Measurements from ENCODE around the gene OTOP1. TPM values are rescaled to one million over a fixed set of nuclear protein-coding genes. Genes with fewer than 3 reads are reported as not detected.
"Not testable (repeated sequence)": the region's sequence is repeated elsewhere in the genome, so short reads cannot be mapped to it uniquely, and the experiment has no call there.

OTOP1 gene
- not detected in 2 replicates for total RNA-seq (2014; rRNA removed; shearing (Covaris generic))

- DNase-seq: peak; percentile 69
- peaks cover 57% of the 10 kb centered on the region for H3K27me3 ChIP-seq (ENCODE audit: control insufficient read depth, insufficient read depth, low read length)
- H3K36me3 ChIP-seq (replicated peaks; ENCODE audit: control insufficient read depth, insufficient read depth, low read length): no peaks in the 10 kb centered on the region
- peak within 1 kb of the TSS; percentile 8; the same call in 1 of the 2 replicates for H3K4me3 ChIP-seq (ENCODE audit: insufficient read depth, low read depth, low read length)
These were observed at the start of gene OTOP1 for GRCh38 chr4:4226606-4227438. Gene OTOP1, minus strand, starts transcription at chr4:4226929. Its CDS starts 65 bp downstream, at chr4:4226864.

GRCh38 chr4:4274226-4274625, 47.5 kb upstream of the OTOP1 start:
- peaks cover 40% of the 10 kb centered on the region for H3K36me3 ChIP-seq (replicated peaks; ENCODE audit: control insufficient read depth, insufficient read depth, low read length)
- no peaks in the 10 kb centered on the region for H3K27me3 ChIP-seq (ENCODE audit: control insufficient read depth, insufficient read depth, low read length)
- no peak for DNase-seq
- no peak overlapping the region for H3K4me3 ChIP-seq (ENCODE audit: insufficient read depth, low read depth, low read length)

GRCh38 chr4:4271912-4272311, 45.2 kb upstream of the OTOP1 start:
- DNase-seq: peak; percentile 34
- H3K27me3 ChIP-seq (ENCODE audit: control insufficient read depth, insufficient read depth, low read length): no peaks in the 10 kb centered on the region
- peaks cover 34% of the 10 kb centered on the region for H3K36me3 ChIP-seq (replicated peaks; ENCODE audit: control insufficient read depth, insufficient read depth, low read length)
- H3K4me3 ChIP-seq (ENCODE audit: insufficient read depth, low read depth, low read length): no peak overlapping the region

- Histone ChIP-seq H3K4me3 (ENCODE audit: insufficient read depth, low read depth, low read length) (no peak overlapping the region), H3K27me3 (ENCODE audit: control insufficient read depth, insufficient read depth, low read length) (no peaks in the 10 kb centered on the region), H3K36me3 (replicated peaks; ENCODE audit: control insufficient read depth, insufficient read depth, low read length) (peaks cover 31% of the 10 kb centered on the region)
- no peak for DNase-seq
These were observed 43.8 kb upstream of the OTOP1 start for GRCh38 chr4:4270529-4270928.

GRCh38 chr4:4269856-4270255, 43.1 kb upstream of the OTOP1 start:
- no peak for DNase-seq
- Histone ChIP-seq H3K4me3 (ENCODE audit: insufficient read depth, low read depth, low read length) (no peak overlapping the region), H3K36me3 (replicated peaks; ENCODE audit: control insufficient read depth, insufficient read depth, low read length) (peaks cover 29% of the 10 kb centered on the region), H3K27me3 (ENCODE audit: control insufficient read depth, insufficient read depth, low read length) (no peaks in the 10 kb centered on the region)

GRCh38 chr4:4269331-4269731, 42.6 kb upstream of the OTOP1 start:
- H3K27me3 ChIP-seq (ENCODE audit: control insufficient read depth, insufficient read depth, low read length): no peaks in the 10 kb centered on the region
- no peak for DNase-seq
- no peak overlapping the region for H3K4me3 ChIP-seq (ENCODE audit: insufficient read depth, low read depth, low read length)
- peaks cover 28% of the 10 kb centered on the region for H3K36me3 ChIP-seq (replicated peaks; ENCODE audit: control insufficient read depth, insufficient read depth, low read length)

- Histone ChIP-seq H3K27me3 (ENCODE audit: control insufficient read depth, insufficient read depth, low read length) (no peaks in the 10 kb centered on the region), H3K4me3 (ENCODE audit: insufficient read depth, low read depth, low read length) (no peak overlapping the region), H3K36me3 (replicated peaks; ENCODE audit: control insufficient read depth, insufficient read depth, low read length) (peaks cover 24% of the 10 kb centered on the region)
- DNase-seq: no peak
These were observed 42.0 kb upstream of the OTOP1 start for GRCh38 chr4:4268776-4269175.

GRCh38 chr4:4267981-4268380, 41.3 kb upstream of the OTOP1 start:
- Histone ChIP-seq H3K36me3 (replicated peaks; ENCODE audit: control insufficient read depth, insufficient read depth, low read length) (peaks cover 18% of the 10 kb centered on the region), H3K27me3 (ENCODE audit: control insufficient read depth, insufficient read depth, low read length) (no peaks in the 10 kb centered on the region), H3K4me3 (ENCODE audit: insufficient read depth, low read depth, low read length) (no peak overlapping the region)
- DNase-seq: no peak

GRCh38 chr4:4260185-4260751, 33.5 kb upstream of the OTOP1 start:
- H3K4me3 ChIP-seq (ENCODE audit: insufficient read depth, low read depth, low read length): no peak overlapping the region
- DNase-seq: peak; percentile 51
- H3K36me3 ChIP-seq (replicated peaks; ENCODE audit: control insufficient read depth, insufficient read depth, low read length): no peaks in the 10 kb centered on the region
- H3K27me3 ChIP-seq (ENCODE audit: control insufficient read depth, insufficient read depth, low read length): no peaks in the 10 kb centered on the region

GRCh38 chr4:4259484-4260100, 32.9 kb upstream of the OTOP1 start:
- DNase-seq: no peak
- H3K36me3 ChIP-seq (replicated peaks; ENCODE audit: control insufficient read depth, insufficient read depth, low read length): no peaks in the 10 kb centered on the region
- H3K4me3 ChIP-seq (ENCODE audit: insufficient read depth, low read depth, low read length): no peak overlapping the region
- H3K27me3 ChIP-seq (ENCODE audit: control insufficient read depth, insufficient read depth, low read length): no peaks in the 10 kb centered on the region

- not testable (repeated sequence) for H3K4me3 ChIP-seq (ENCODE audit: insufficient read depth, low read depth, low read length); H3K27me3 ChIP-seq (ENCODE audit: control insufficient read depth, insufficient read depth, low read length); DNase-seq; H3K36me3 ChIP-seq (replicated peaks; ENCODE audit: control insufficient read depth, insufficient read depth, low read length)
These were observed 31.0 kb upstream of the OTOP1 start for GRCh38 chr4:4257705-4258104.

GRCh38 chr4:4256799-4257198, 30.1 kb upstream of the OTOP1 start:
- DNase-seq: peak; percentile 56
- H3K36me3 ChIP-seq (replicated peaks; ENCODE audit: control insufficient read depth, insufficient read depth, low read length): no peaks in the 10 kb centered on the region
- no peaks in the 10 kb centered on the region; the same call in 1 of the 2 replicates for H3K27me3 ChIP-seq (ENCODE audit: control insufficient read depth, insufficient read depth, low read length)
- H3K4me3 ChIP-seq (ENCODE audit: insufficient read depth, low read depth, low read length): no peak overlapping the region

GRCh38 chr4:4254666-4255065, 27.9 kb upstream of the OTOP1 start:
- no peak for DNase-seq
- no peaks in the 10 kb centered on the region; the same call in 1 of the 2 replicates for H3K27me3 ChIP-seq (ENCODE audit: control insufficient read depth, insufficient read depth, low read length)
- no peaks in the 10 kb centered on the region for H3K36me3 ChIP-seq (replicated peaks; ENCODE audit: control insufficient read depth, insufficient read depth, low read length)
- no peak overlapping the region for H3K4me3 ChIP-seq (ENCODE audit: insufficient read depth, low read depth, low read length)

- H3K36me3 ChIP-seq (replicated peaks; ENCODE audit: control insufficient read depth, insufficient read depth, low read length): no peaks in the 10 kb centered on the region
- no peak overlapping the region for H3K4me3 ChIP-seq (ENCODE audit: insufficient read depth, low read depth, low read length)
- DNase-seq: no peak
- no peaks in the 10 kb centered on the region; the same call in 1 of the 2 replicates for H3K27me3 ChIP-seq (ENCODE audit: control insufficient read depth, insufficient read depth, low read length)
These were observed 27.5 kb upstream of the OTOP1 start for GRCh38 chr4:4254199-4254598.

- Histone ChIP-seq H3K27me3 (ENCODE audit: control insufficient read depth, insufficient read depth, low read length) (no peaks in the 10 kb centered on the region; the same call in 1 of the 2 replicates), H3K4me3 (ENCODE audit: insufficient read depth, low read depth, low read length) (no peak overlapping the region)
- DNase-seq: no peak
These were observed 23.1 kb upstream of the OTOP1 start for GRCh38 chr4:4249866-4250265.

More at GRCh38 chr4:4249866-4250265, 23.1 kb upstream of the OTOP1 start:
- H3K36me3 ChIP-seq (replicated peaks; ENCODE audit: control insufficient read depth, insufficient read depth, low read length): peaks cover 3% of the 10 kb centered on the region

All from H7 (cell line).